Measurements from ENCODE around the gene FAM174B. TPM values are rescaled to one million over a fixed set of nuclear protein-coding genes. Genes with fewer than 3 reads are reported as not detected.

The FAM174B gene
- total and polyA plus RNA-seq, 2 donors (not counting 1 experiment from before 2014, with no cell fraction given), result 0.03 to 1.9 TPM

DNA sequence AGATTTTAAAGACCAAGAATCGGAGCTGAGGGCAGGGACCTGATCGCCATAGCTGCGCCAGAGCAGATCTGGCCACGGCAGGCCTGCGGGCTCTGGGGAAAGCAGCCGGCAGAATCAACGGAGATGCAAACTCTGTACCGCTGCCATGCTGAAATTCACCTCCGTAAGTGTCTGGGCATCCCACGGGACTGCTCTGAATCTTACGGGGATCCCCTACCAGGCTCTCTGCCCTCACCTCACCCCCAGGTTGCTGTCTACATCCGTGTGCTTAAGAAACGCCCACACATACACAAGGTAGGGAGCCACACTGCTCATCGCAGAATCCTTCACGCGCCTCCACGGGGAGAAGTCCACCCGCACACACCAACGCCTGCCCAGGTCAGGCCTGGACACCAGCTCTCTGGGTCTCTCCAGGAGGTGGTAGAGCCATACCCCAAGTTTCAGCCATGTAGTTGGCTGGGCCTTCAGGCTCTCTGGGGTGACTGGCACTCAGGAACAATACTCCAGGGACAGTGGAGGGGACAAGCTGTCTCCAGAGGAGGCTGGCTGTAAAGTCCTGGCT lies 33.5 kb downstream of the FAM174B start:
- Histone ChIP-seq H3K9me3 (ENCODE audit: control extremely low read depth in 1 of 3, control insufficient read depth in 2 of 3, insufficient read depth in 1 of 3, low read length in 2 of 3) (no peaks in the 10 kb centered on the region), H3K79me2 (ENCODE audit: control insufficient read depth, insufficient read depth, low read length) (no peaks in the 10 kb centered on the region), H3K4me2 (replicated peaks; ENCODE audit: low read depth, low read length, poor library complexity, severe bottlenecking) (no peak overlapping the region), H3K4me1 (ENCODE audit: control insufficient read depth in 2 of 2, insufficient read depth in 2 of 2, low read length in 2 of 2) (no peaks in the 10 kb centered on the region), H3K36me3 (replicated peaks in 1 of 2; ENCODE audit: control extremely low read depth in 1 of 2, control insufficient read depth in 1 of 2, extremely low read depth in 1 of 2, insufficient read depth in 2 of 2, low read length in 1 of 2) (no peaks in the 10 kb centered on the region), H2AFZ (ENCODE audit: insufficient read depth, low read depth, low read length, poor library complexity, severe bottlenecking) (no peak overlapping the region), H3K27me3 (replicated peaks in 1 of 4; ENCODE audit: control extremely low read depth in 1 of 4, control insufficient read depth in 3 of 4, insufficient read depth in 4 of 4, low read length in 3 of 4) (no peaks in the 10 kb centered on the region), H3K27ac (ENCODE audit: low read length in 2 of 2) (no peak overlapping the region), H3K4me3 (ENCODE audit: control extremely low read depth in 1 of 5, extremely low read depth in 1 of 5, insufficient read depth in 1 of 5, low read depth in 2 of 5, low read length in 4 of 5) (no peak overlapping the region), H3K9ac (ENCODE audit: low read length) (no peak overlapping the region), H4K20me1 (ENCODE audit: control insufficient read depth, insufficient read depth, low read length, poor library complexity, severe bottlenecking) (no peaks in the 10 kb centered on the region)
- ATAC-seq (ENCODE audit: low read depth) (no peak), DNase-seq (no peak)
- H3K27me3 Mint-ChIP-seq, result no peaks in the 10 kb centered on the region
- no peaks in the 10 kb centered on the region for H3K4me1 Mint-ChIP-seq
- no peak overlapping the region for H3K4me3 Mint-ChIP-seq
- H3K9me3 Mint-ChIP-seq (ENCODE audit: insufficient read depth), result no peaks in the 10 kb centered on the region
- H3K27ac Mint-ChIP-seq, result no peak overlapping the region
- TF ChIP-seq CTCF (IDR thresholded peaks at IDR 0.05) (no peak), EZH2 (IDR thresholded peaks at IDR 0.05; ENCODE audit: borderline replicate concordance, insufficient read depth, low read depth, low read length, poor library complexity, severe bottlenecking) (no peak)
- WGBS (ENCODE audit: insufficient coverage), result 89% methylated on average over 19 of the region's 19 CpGs
- intact Hi-C loops (cut with micrococcal nuclease), result no loop called here
- ChIA-PET POLR2A (no interaction called here), CTCF (no interaction called here)

DNA sequence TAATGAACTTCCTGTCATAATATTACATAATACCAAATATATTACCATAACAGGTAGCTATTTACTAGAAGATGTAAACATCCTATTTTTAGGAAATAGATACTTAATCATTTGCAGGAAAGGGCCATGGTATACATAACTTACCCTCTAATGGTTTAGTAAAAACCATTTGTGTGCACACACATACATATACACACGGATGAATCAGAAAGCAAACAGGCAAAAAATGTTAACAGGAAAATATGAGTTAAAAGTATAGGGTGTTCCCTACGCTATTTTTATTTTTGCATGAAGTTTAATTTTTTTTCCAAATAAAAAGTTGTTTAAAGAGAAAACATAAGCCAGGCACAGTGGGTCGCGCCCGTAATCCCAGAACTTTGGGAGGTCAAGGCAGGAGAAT lies 34.6 kb downstream of the FAM174B start:
- Mint-ChIP-seq H3K4me3 (no peak overlapping the region), H3K27ac (no peak overlapping the region), H3K27me3 (no peaks in the 10 kb centered on the region), H3K9me3 (ENCODE audit: insufficient read depth) (no peaks in the 10 kb centered on the region), H3K4me1 (no peaks in the 10 kb centered on the region)
- Histone ChIP-seq H3K79me2 (ENCODE audit: control insufficient read depth, insufficient read depth, low read length) (no peaks in the 10 kb centered on the region), H3K4me1 (ENCODE audit: control insufficient read depth in 2 of 2, insufficient read depth in 2 of 2, low read length in 2 of 2) (no peaks in the 10 kb centered on the region), H3K27ac (ENCODE audit: low read length in 2 of 2) (no peak overlapping the region), H3K9me3 (ENCODE audit: control extremely low read depth in 1 of 3, control insufficient read depth in 2 of 3, insufficient read depth in 1 of 3, low read length in 2 of 3) (no peaks in the 10 kb centered on the region), H3K9ac (ENCODE audit: low read length) (no peak overlapping the region), H3K4me3 (ENCODE audit: control extremely low read depth in 1 of 5, extremely low read depth in 1 of 5, insufficient read depth in 1 of 5, low read depth in 2 of 5, low read length in 4 of 5) (no peak overlapping the region), H3K36me3 (replicated peaks in 1 of 2; ENCODE audit: control extremely low read depth in 1 of 2, control insufficient read depth in 1 of 2, extremely low read depth in 1 of 2, insufficient read depth in 2 of 2, low read length in 1 of 2) (no peaks in the 10 kb centered on the region), H3K27me3 (replicated peaks in 1 of 4; ENCODE audit: control extremely low read depth in 1 of 4, control insufficient read depth in 3 of 4, insufficient read depth in 4 of 4, low read length in 3 of 4) (no peaks in the 10 kb centered on the region), H2AFZ (ENCODE audit: insufficient read depth, low read depth, low read length, poor library complexity, severe bottlenecking) (no peak overlapping the region), H3K4me2 (replicated peaks; ENCODE audit: low read depth, low read length, poor library complexity, severe bottlenecking) (no peak overlapping the region), H4K20me1 (ENCODE audit: control insufficient read depth, insufficient read depth, low read length, poor library complexity, severe bottlenecking) (no peaks in the 10 kb centered on the region)
- DNase-seq (no peak), ATAC-seq (ENCODE audit: low read depth) (no peak)
- POLR2A ChIA-PET, result no interaction called here
- intact Hi-C loops (cut with micrococcal nuclease), result no loop called here
- WGBS (ENCODE audit: insufficient coverage), result no CpG with 5 or more reads among the region's 5 CpGs
- TF ChIP-seq EZH2 (IDR thresholded peaks at IDR 0.05; ENCODE audit: borderline replicate concordance, insufficient read depth, low read depth, low read length, poor library complexity, severe bottlenecking), result no peak
- CTCF ChIA-PET, result no interaction called here
